ENCODE measurements around the gene TAF10.
A peak's percentile ranks its signal among the peaks of the same experiment; 100 is the strongest.

TAF10 gene

GRCh38 chr11:6625156-6625831 is 13.3 kb upstream of the TAF10 start:
- DNase-seq (ENCODE audit: low read depth in 2 of 2), result no peak

DNA sequence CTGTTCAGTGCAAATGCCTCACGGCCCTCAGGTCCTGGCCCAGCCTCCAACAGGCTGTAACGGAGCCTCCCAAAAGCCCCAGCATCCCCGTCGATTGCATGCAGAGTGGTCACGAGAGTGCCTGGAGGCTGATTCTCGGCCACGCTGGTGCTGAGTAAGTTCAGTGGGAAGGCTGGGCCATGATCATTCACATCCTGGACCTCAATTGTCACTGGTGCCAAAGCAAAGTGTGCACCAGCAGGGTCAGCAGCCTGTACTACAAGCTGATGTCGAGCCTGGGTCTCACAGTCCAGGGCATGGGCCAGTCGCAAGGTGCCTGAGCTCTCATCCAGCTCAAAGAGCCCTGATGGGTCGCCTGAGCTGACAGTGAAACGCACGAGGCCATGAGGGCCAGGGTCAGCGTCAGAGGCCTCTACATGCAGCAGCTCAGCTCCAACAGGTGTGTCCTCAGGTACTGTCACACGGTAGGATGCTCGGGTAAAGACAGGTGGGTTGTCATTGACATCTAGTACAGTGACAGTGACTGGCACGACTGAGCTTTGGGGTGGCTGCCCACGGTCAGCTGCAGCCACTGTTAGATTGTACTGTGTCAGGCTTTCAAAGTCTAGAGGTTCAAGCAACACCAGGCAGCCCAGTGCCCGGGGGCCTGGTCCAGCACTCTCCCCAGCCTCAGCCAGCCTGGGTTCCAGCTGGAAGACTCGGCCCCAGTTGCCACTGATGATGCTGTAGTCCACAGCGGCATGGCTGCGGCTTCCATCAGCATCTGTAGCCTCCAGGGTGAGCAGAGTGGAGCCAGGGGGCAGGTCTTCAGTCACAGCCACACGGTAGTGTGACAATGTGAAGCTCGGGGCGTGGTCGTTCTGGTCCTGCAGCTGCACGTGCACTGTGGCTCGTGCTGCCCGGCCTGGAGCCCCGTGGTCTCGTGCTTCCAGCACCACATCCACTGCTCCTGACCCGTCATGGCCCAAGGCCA is 11.7 kb upstream of the TAF10 start:
- DNase-seq (ENCODE audit: low read depth in 2 of 2), result no peak

GRCh38 chr11:6622261-6623171 is 10.5 kb upstream of the TAF10 start:
- no peak for DNase-seq (ENCODE audit: low read depth in 2 of 2)

- no peak for DNase-seq (ENCODE audit: low read depth in 2 of 2)
Observed at GRCh38 chr11:6621711-6622211, 9.7 kb upstream of the TAF10 start.

GRCh38 chr11:6620636-6621035 is 8.6 kb upstream of the TAF10 start:
- DNase-seq (ENCODE audit: low read depth in 2 of 2), result no peak

DNA sequence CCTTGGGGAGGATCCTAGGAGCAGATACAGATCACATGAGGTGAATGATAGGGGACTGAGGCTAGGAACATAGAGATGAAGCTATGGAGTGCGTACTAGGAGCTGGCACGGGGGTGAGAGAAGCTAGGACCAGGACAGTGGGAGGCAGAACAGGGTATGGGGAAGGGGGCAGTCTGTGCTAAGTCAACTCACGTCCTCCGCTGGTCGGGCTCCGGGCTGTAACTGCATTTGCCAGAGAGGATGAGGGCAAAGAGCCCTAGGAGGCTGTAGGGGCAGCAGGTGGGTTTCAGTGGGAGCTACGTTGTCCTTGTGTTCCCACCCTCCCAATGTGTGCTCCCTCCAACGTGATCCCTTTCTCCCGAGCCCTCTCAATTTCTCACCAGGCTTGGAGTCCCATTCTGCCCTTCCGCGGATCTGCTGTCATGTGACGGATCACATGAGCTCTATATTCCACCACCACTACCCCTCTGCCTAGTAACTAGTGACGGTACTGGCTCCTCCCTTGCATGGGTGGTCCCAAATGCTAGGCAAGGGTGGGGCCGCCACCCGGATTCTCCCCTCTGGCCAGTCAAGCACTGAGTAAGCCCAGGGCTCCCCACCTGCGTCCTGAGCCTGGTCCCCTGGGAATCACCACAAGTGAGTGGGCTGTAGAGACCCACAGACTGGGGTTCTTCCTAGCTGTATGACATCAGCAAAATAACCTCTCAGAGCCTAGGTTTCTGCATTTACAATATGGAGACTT is 7.2 kb upstream of the TAF10 start, which contains the start of gene TPP1:
TPP1 (minus strand) TSS at position 419 of the 742 bp plus-strand sequence; CDS start at position 397, 22 bp downstream.
- peak; percentile 87 for DNase-seq (ENCODE audit: low read depth in 2 of 2)

- peak; percentile 50 to 55 for DNase-seq (ENCODE audit: low read depth in 2 of 2)
Observed at GRCh38 chr11:6618117-6619003, 6.3 kb upstream of the TAF10 start.

- DNase-seq (ENCODE audit: low read depth in 2 of 2), result no peak
Observed at GRCh38 chr11:6617315-6617781, 5.3 kb upstream of the TAF10 start.

DNA sequence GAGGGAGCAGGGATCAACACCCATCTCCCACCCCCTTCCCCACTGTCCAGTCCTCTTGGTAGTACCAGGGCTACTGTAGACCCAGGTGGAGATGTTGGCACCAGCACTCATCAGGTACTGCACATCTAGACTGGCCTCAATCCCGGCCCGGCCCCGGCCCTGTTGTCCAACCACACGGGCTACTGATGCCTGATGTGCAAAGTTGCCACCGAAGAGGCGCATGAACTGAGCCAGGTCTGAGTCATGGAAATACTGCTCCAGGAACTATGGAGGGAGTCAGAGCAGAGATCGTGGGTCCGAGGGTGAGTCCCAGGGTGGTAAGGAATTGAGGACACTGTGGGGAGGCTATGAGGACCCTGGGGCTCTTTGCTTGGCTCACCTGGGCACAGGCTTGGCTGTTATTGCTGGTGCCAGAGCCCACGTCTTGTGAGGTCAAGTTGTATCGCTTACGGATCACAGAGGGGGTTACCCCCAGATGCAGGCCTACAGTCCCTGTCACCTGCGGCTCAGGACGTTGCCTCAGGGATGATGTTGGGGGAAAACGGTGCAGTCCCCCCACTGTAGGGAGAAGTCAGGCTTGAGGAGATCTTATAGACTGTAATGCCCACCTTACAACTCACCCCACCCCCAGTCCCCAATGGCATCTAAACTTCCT is 4.7 kb upstream of the TAF10 start:
- DNase-seq (ENCODE audit: low read depth in 2 of 2), result no peak

DNA sequence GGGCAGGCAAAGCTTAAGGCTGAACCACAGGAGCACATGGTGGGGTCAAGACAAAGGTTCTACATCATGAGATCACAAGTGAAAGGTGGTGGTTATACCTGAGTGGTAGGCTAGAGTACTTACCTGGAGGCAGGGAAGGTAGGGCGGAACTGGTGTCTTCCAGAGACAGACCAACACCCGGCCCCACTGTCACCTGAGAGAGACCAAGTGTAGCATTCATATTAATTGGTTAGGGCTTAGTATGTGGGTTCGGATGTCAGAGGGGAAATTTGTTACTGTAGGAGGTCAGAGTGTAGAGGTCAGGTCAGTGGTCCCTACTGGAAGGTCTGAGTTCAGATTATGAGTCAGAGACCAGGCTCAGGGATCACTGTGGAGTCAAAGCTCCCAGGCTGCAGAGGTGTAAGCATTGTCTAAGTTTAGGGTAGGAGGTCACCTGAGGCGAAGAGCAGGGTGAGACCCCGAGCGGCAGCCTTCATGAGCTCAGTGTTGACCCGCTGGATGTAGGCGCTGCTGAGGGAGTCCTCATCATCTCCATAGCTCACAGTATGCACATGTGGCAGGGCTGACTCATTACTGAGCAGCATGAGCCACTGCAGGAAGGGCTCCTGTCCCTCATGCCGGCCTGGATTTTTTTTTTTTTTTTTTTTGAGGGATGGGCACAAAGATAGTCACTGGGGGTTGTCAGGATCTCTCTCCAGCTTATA is 4.0 kb upstream of the TAF10 start:
- DNase-seq (ENCODE audit: low read depth in 2 of 2), result no peak

DNA sequence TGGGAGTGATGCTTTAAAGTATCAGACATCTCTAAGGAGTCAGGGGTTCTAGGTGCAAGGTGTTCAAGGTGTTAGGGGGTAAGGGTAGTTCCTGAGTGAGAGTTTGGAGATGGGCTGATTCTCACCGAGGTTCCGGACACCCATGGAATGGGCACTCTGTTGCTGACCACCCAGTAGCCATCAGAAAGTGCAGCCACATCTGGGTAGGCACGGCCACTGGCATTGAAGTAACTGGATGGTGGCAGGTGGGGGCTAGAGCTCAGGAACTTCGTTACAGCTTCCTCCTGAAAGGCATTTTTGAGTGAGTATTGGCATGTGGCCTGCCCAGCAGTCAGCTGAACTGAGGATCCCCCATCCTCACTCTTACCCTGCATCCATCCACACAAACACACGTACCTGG is 3.0 kb upstream of the TAF10 start:
- no peak for DNase-seq (ENCODE audit: low read depth in 2 of 2)

GRCh38 chr11:6614446-6614845 is 2.4 kb upstream of the TAF10 start:
- no peak for DNase-seq (ENCODE audit: low read depth in 2 of 2)

DNA sequence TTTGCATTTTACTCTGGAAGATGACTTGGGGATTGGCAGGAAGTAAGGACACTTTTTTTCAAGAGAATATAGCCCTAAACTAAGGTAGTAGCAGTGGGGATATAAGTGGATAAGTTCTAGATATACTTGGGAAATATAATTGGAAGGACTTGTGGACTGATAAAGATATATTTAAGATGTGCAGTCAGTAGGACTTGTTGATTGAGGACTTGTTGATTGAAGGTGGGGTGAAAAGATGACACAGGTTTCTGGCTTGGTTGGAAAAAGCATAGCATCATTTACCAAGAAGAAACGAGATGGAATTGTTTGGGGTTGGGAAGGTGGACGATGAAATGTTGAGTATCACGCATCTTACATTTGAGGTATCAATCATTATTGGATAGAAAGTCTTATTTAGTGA is 1.5 kb upstream of the TAF10 start:
- no peak for DNase-seq (ENCODE audit: low read depth in 2 of 2)

GRCh38 chr11:6611963-6612212 is 128 bp downstream of the TAF10 start:
- DNase-seq (ENCODE audit: low read depth in 2 of 2), result no peak

- DNase-seq (ENCODE audit: low read depth in 2 of 2), result no peak
Observed at GRCh38 chr11:6611092-6611962, 689 bp downstream of the TAF10 start.

DNA sequence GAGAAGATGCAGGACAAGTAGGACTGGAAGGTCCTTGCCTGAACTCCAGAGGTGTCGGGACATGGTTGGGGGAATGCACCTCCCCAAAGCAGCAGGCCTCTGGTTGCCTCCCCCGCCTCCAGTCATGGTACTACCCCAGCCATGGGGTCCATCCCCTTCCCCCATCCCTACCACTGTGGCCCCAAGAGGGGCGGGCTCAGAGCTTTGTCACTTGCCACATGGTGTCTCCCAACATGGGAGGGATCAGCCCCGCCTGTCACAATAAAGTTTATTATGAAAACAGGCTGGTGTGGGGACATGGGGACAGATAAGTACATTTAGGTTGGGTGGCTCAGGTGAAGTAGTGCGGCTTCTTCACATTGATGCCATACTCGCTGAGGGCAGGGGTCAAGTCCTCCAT is 1.4 kb downstream of the TAF10 start:
- DNase-seq (ENCODE audit: low read depth in 2 of 2), result no peak

DNA sequence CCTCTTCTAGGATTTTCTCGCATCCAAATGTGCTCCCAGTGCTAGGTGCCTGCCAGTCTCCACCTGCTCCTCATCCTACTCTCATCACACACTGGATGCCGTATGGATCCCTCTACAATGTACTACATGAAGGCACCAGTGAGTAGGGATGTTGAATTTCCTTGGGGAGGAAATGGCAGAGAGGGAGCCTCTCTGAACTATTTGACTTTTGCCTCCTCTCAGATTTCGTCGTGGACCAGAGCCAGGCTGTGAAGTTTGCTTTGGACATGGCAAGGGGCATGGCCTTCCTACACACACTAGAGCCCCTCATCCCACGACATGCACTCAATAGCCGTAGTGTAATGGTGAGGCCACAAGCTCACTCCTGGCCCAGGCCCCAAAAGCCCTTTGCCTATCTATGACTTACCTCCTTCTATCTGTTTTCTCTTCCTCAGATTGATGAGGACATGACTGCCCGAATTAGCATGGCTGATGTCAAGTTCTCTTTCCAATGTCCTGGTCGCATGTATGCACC is 2.5 kb downstream of the TAF10 start:
- DNase-seq (ENCODE audit: low read depth in 2 of 2), result no peak
